Naive B cell (primary cell): ENCODE results near the gene DROSHA. TPM values are rescaled to one million over a fixed set of nuclear protein-coding genes. Genes with fewer than 3 reads are reported as not detected.

Experiments
- ATAC-seq, 2 donors: fragments of 150-1000 bp; cut with Tn5 transposase; 2 replicates each; pipeline ENCODE4 v1.10.0; 2021; ENCODE audit warnings: low read depth in 2 of 2, mild to moderate bottlenecking in 2 of 2, moderate library complexity in 2 of 2
- DNase-seq: peaks from one replicate; pipeline ENCODE4 v3.0.0; 2022
- H3K27ac Mint-ChIP-seq, 6 donors: one replicate each; pipeline ENCODE4 v1.8.0; 2020 to 2022; ENCODE audit warnings: mild to moderate bottlenecking in 6 of 6, mixed read lengths in 6 of 6, moderate library complexity in 5 of 6, inconsistent platforms in 2 of 6
- H3K27me3 Mint-ChIP-seq, 3 donors: one replicate each; pipeline ENCODE4 v1.8.0; 2021 to 2022; ENCODE audit warnings: mixed read lengths in 3 of 3, mild to moderate bottlenecking in 1 of 3
- H3K36me3 Mint-ChIP-seq, 2 donors: one replicate each; pipeline ENCODE4 v1.8.0; 2020 to 2022; ENCODE audit warnings: mixed read lengths in 2 of 2, inconsistent platforms in 1 of 2, mild to moderate bottlenecking in 1 of 2
- H3K4me1 Mint-ChIP-seq, 3 donors: one replicate each; pipeline ENCODE4 v1.8.0; 2020 to 2022; ENCODE audit warnings: mixed read lengths in 3 of 3, inconsistent platforms in 1 of 3, mild to moderate bottlenecking in 1 of 3, moderate library complexity in 1 of 3
- H3K4me3 Mint-ChIP-seq, 8 donors: one replicate each; pipeline ENCODE4 v1.8.0; 2020 to 2022; ENCODE audit warnings: mild to moderate bottlenecking in 8 of 8, mixed read lengths in 8 of 8, moderate library complexity in 8 of 8, inconsistent platforms in 2 of 8
- H3K9me3 Mint-ChIP-seq, 7 donors: one replicate each; pipeline ENCODE4 v1.8.0; 2020 to 2022; ENCODE audit warnings: mixed read lengths in 7 of 7, mild to moderate bottlenecking in 5 of 7, inconsistent platforms in 2 of 7, moderate library complexity in 1 of 7
- polyA plus RNA-seq, 6 donors: library from polyadenylated mRNA; unstranded; fragments of 300-500 nt; fragmentation: Illumina TruSeq; gene quantifications; one replicate each; pipeline ENCODE4 v1.2.3, GENCODE V29; 2021; ENCODE audit warnings: low read depth in 6 of 6

DROSHA gene
- polyA plus RNA-seq, 6 donors from 2014 or later: 10.6 to 20.6 (median 13.8) TPM

DNA sequence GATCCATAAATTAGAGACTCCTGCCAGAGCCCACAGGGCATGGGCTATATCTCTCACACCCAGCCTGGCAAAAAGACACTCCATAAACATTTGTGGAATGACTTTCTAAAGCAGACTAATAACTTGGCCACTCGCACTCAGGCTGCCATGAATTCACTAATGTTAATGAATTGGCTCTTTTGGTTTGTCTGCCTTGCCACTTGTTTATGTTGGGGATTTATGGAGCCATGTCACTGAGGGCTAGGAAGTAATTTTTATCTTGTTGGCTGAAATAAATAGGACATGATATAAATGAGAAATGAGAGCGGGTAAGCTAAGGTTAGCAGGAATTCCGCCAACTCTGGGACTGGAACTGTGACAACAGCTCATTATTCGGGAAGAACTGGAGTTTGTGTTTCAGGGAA, 55.2 kb downstream of the DROSHA start:
- ATAC-seq: no peak
- H3K9me3 Mint-ChIP-seq: no peaks in the 10 kb centered on the region
- no peak for DNase-seq
- peaks cover 0 to 5% (median 0%) of the 10 kb centered on the region in 3 donors for H3K4me1 Mint-ChIP-seq
- no peak overlapping the region for H3K4me3 Mint-ChIP-seq
- H3K36me3 Mint-ChIP-seq: peaks cover 27 to 38% of the 10 kb centered on the region in 2 donors
- H3K27me3 Mint-ChIP-seq: no peaks in the 10 kb centered on the region
- no peak overlapping the region for H3K27ac Mint-ChIP-seq

DNA sequence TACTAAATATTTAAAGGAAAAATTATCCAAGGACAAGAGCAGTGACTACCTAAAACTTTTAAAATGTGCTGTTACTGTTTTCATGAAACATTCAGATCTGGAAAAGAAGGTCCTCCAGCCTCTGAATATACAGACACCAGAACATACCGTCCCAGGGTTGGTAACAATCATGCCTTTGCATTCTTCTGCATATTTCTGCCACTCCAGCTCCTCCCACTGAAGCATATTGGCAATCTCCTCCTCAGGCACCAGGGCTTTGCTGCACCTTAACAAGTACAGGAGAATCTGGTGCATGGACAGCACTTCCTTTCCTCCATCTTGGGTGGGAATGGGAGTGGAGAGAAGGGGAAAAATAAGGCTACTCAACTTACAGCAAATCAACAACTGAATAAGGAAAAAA, 60.0 kb downstream of the DROSHA start:
- no peaks in the 10 kb centered on the region for H3K9me3 Mint-ChIP-seq
- H3K4me3 Mint-ChIP-seq: no peak overlapping the region
- peaks cover 21 to 26% of the 10 kb centered on the region in 2 donors for H3K36me3 Mint-ChIP-seq
- DNase-seq (no peak), ATAC-seq (no peak)
- no peak overlapping the region for H3K27ac Mint-ChIP-seq
- peaks cover 0 to 5% (median 0%) of the 10 kb centered on the region in 3 donors for H3K4me1 Mint-ChIP-seq
- H3K27me3 Mint-ChIP-seq: no peaks in the 10 kb centered on the region

DNA sequence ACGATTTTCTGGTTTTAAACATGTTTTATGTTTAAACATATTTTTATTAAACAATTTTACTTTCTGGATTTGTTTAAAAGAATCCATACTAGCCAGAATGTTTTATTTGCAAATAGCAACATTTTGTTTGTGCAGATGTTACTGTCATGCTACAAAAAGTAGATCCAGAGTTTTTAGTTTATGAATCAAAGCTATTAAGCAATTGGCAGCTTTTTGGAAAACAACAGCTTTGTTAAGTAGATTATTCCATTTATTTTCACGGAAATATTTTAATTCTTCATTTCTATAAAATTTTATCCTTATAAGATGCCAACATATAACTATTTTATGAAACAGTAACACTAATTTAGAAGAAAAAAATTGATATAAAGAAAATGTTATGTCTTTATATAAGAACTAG, 60.9 kb downstream of the DROSHA start:
- H3K36me3 Mint-ChIP-seq: peaks cover 21 to 28% of the 10 kb centered on the region in 2 donors
- H3K4me1 Mint-ChIP-seq: peaks cover 0 to 5% (median 0%) of the 10 kb centered on the region in 3 donors
- H3K27ac Mint-ChIP-seq: no peak overlapping the region
- DNase-seq: no peak
- H3K9me3 Mint-ChIP-seq: no peaks in the 10 kb centered on the region
- ATAC-seq: no peak
- H3K4me3 Mint-ChIP-seq: no peak overlapping the region
- no peaks in the 10 kb centered on the region for H3K27me3 Mint-ChIP-seq

DNA sequence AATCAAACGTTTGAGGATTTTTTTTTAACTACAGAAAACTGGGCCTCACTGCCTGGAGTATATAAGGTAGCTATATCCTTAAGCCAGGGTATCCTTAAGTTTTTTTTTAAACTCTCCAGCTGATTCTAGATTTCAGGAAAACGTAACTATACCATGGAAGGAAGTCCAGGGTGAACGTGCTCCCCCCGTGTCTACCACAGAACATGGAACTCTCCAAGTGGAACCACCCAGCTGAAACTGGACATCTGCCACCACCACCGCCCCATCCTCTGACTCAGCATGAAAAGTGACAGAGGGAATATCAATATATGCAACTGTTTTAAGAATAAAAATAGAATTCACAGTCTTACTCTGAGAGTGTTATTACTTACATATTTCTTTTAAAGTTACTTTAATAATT, 61.3 kb downstream of the DROSHA start:
- Mint-ChIP-seq H3K27ac (no peak overlapping the region), H3K36me3 (peaks cover 22 to 31% of the 10 kb centered on the region in 2 donors), H3K9me3 (no peaks in the 10 kb centered on the region), H3K27me3 (no peaks in the 10 kb centered on the region), H3K4me3 (no peak overlapping the region), H3K4me1 (peaks cover 0 to 5% (median 0%) of the 10 kb centered on the region in 3 donors)
- ATAC-seq (no peak), DNase-seq (no peak)

DNA sequence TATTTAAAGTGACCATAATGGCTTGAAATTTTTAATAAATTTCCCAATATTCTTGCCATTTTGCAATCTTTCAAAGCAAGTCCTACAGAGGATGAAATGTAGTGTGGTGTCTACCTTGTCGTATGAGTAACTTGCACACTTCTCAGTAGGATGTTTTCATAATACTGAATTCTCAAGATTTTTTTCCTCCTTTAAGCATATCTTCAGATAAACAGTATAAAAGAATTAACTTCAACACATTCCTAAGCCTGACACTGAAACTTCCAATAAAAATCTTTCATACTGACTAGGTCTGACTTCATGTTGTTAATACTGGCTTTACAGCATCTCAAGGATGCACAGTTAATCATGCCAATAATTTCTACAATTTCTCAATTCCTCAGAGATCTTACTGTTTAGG, 62.0 kb downstream of the DROSHA start:
- peaks cover 0 to under 1% (median 0%) of the 10 kb centered on the region in 7 donors for H3K9me3 Mint-ChIP-seq
- peaks cover 23 to 32% of the 10 kb centered on the region in 2 donors for H3K36me3 Mint-ChIP-seq
- DNase-seq (no peak), ATAC-seq (no peak)
- no peak overlapping the region for H3K4me3 Mint-ChIP-seq
- peaks cover 0 to 5% (median 0%) of the 10 kb centered on the region in 3 donors for H3K4me1 Mint-ChIP-seq
- H3K27me3 Mint-ChIP-seq: no peaks in the 10 kb centered on the region
- H3K27ac Mint-ChIP-seq: no peak overlapping the region

DNA sequence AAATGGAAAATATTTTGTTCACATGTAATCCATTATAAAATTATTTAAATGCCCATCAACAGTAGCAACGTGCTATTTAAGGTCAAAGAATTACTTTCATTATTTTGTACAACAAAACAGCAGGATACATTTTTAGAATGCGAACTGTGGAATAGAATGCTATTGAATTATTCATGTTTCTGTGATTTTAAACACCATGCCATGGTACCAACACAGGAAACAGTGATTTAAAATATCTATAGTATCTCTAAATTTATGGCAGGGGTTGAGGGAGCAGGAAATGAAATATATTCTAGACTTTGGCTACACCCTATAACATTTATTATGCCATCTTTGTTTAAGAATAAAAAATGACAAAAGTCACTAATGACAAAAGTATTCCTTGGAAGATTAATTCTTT, 62.4 kb downstream of the DROSHA start:
- Mint-ChIP-seq H3K4me3 (no peak overlapping the region), H3K4me1 (peaks cover 0 to 5% (median 0%) of the 10 kb centered on the region in 3 donors), H3K27me3 (no peaks in the 10 kb centered on the region), H3K36me3 (peaks cover 26 to 37% of the 10 kb centered on the region in 2 donors), H3K9me3 (peaks cover 0 to 1% (median 0%) of the 10 kb centered on the region in 7 donors), H3K27ac (no peak overlapping the region)
- DNase-seq (no peak), ATAC-seq (no peak)

DNA sequence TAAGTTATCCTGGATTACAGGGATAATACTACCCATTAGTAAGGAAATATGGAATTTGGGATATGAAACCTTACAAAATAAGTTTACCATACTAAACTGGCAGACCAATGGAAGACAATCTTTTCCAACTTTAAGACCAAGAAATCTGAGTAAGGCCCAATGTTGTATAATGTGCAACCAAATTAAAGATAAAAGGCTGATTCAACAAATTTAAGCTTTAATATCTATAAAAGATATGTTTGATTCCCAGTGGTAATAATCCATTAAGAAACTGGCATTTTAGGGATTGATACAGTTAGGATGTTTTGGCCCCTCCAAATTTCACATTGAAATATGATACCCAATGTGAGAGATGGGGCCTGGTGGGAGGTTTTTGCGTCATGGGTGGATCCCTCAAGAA, 66.6 kb downstream of the DROSHA start:
- Mint-ChIP-seq H3K36me3 (peaks cover 48 to 64% of the 10 kb centered on the region in 2 donors), H3K27ac (no peak overlapping the region), H3K9me3 (peaks cover 3 to 13% (median 7%) of the 10 kb centered on the region in 7 donors), H3K4me3 (no peak overlapping the region), H3K4me1 (no peaks in the 10 kb centered on the region), H3K27me3 (no peaks in the 10 kb centered on the region)
- ATAC-seq: no peak
- no peak for DNase-seq

DNA sequence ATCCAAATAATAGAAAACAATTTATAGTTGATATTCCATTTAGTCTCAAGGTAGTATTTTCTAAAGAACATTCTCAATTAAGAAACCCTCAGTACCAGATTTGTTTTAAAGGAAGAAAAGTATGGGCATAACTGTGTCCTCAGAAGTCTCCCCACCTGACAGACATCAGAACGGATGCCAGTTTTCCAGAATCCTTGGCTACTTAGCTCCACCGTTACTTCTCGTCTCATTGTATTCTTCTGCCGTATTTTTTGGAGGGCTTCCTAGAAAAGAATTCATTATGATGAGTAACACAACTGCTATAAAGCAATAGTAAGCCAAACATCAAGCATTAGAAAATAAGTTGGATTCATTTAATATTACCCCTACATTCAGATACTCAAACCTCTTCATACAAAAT, 67.8 kb downstream of the DROSHA start:
- DNase-seq: no peak
- ATAC-seq: no peak
- Mint-ChIP-seq H3K9me3 (peaks cover 3 to 13% (median 7%) of the 10 kb centered on the region in 7 donors), H3K4me3 (no peak overlapping the region), H3K27me3 (no peaks in the 10 kb centered on the region), H3K27ac (no peak overlapping the region), H3K36me3 (peaks cover 56 to 72% of the 10 kb centered on the region in 2 donors), H3K4me1 (no peaks in the 10 kb centered on the region)

DNA sequence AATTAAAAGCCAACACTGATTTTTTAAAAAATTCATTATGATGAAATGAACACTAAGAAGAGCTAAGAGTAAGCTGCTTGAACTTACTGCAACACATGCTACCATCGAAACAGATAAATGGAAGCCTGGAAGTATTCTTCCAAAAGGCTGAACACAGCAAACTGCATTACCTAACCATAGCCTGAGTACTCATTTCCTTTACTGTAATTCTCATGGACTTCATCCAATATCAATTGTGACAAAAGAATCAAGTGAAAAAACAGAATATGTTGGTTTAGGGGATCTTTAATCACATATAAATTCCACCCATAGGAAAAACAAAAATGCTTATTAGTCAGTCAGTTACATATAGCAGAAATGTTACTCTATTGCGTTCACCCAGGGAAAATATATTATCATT, 68.5 kb downstream of the DROSHA start:
- H3K4me3 Mint-ChIP-seq: no peak overlapping the region
- H3K4me1 Mint-ChIP-seq: no peaks in the 10 kb centered on the region
- peaks cover 57 to 77% of the 10 kb centered on the region in 2 donors for H3K36me3 Mint-ChIP-seq
- DNase-seq (no peak), ATAC-seq (no peak)
- H3K27ac Mint-ChIP-seq: no peak overlapping the region
- H3K27me3 Mint-ChIP-seq: no peaks in the 10 kb centered on the region
- H3K9me3 Mint-ChIP-seq: peaks cover 3 to 13% (median 7%) of the 10 kb centered on the region in 7 donors

DNA sequence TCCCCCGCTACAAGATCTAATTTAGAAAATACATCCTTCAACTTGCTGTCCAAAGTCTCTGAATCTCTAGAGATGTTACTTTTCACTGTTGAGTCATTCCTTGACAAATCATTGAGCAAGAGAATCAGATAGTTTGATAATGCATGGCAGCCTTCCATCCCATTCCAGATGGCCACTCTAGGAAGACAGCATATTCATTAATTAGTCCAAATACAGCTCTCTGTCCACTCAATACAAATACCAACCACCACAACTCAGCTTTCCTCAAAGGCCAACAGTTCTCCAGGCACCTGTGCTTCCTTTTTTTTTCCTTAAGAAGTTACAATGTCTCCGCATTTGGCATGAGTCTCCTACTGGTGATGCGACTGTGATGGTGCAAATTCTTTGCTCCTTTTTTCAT, 72.3 kb downstream of the DROSHA start:
- Mint-ChIP-seq H3K4me3 (no peak overlapping the region), H3K9me3 (peaks cover 10 to 33% (median 23%) of the 10 kb centered on the region in 7 donors), H3K27ac (no peak overlapping the region), H3K36me3 (peaks cover 68 to 84% of the 10 kb centered on the region in 2 donors), H3K4me1 (no peaks in the 10 kb centered on the region), H3K27me3 (no peaks in the 10 kb centered on the region)
- DNase-seq: no peak
- no peak for ATAC-seq

DNA sequence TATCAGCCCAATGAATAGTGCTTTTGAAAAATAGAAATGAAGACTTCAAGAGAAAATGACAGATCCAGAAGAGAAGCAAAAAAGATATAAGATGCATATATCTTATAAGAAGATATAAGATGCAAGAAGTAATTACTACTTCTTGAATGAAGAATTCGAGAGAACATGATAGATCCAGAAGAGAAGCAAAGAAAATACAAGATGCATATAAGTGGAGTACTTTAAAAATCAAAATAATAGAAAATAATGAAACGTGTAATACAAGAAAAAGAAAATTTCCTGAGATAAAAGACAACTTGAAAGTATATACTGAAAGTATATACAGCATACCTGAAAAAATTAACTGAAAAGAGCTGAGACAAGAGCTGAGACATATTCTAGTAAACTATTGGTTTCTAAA, 76.7 kb downstream of the DROSHA start:
- no peaks in the 10 kb centered on the region for H3K27me3 Mint-ChIP-seq
- no peak overlapping the region for H3K27ac Mint-ChIP-seq
- H3K4me1 Mint-ChIP-seq: peaks cover 0 to under 1% (median 0%) of the 10 kb centered on the region in 3 donors
- H3K9me3 Mint-ChIP-seq: peaks cover 6 to 22% (median 18%) of the 10 kb centered on the region in 7 donors
- no peak overlapping the region for H3K4me3 Mint-ChIP-seq
- DNase-seq (no peak), ATAC-seq (no peak)
- H3K36me3 Mint-ChIP-seq: peaks cover 59 to 67% of the 10 kb centered on the region in 2 donors

DNA sequence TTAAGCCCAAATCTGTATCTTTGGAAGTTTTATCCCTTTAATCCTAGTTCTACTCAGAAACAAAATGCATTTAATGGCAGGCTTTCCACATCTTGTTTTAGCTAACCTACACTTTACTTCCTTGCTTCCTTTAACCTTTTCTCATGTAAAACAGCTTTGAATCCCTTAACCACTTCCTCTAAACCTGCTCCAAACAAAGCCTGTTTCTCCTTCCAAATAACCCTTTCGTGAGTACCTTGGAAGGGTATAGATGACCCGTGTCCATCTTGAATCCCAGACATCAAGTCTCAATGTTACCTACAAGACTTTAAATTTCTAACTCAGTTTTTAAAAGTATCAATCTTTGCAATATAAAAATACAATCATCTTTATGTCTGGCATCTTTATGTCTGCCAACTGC, 78.4 kb downstream of the DROSHA start:
- Mint-ChIP-seq H3K36me3 (peaks cover 60 to 70% of the 10 kb centered on the region in 2 donors), H3K9me3 (peaks cover 6 to 22% (median 18%) of the 10 kb centered on the region in 7 donors), H3K4me1 (peaks cover 0 to 6% (median 3%) of the 10 kb centered on the region in 3 donors)

DNA sequence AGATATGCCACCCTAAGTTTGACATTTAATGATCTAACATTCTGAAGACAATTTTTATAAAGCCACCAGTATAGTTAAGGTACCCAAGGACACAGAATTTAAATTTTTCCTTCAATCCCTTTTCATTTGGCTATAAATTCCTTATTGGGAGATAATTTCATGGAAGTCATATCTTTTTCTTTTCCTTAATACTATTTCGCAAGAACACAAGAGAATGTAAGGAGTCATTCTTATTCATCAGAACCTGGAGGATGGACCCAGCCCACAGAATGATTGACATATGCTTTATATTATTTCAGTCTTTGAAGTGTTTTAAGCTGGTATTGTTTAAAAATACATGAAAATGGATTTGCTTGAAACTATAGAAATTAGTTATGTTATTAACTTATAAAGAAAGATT, 79.6 kb downstream of the DROSHA start:
- peaks cover 70 to 72% of the 10 kb centered on the region in 2 donors for H3K36me3 Mint-ChIP-seq
- DNase-seq (no peak), ATAC-seq (no peak)
- H3K27ac Mint-ChIP-seq: no peak overlapping the region
- peaks cover 6 to 22% (median 19%) of the 10 kb centered on the region in 7 donors for H3K9me3 Mint-ChIP-seq
- no peaks in the 10 kb centered on the region for H3K27me3 Mint-ChIP-seq
- H3K4me1 Mint-ChIP-seq: peaks cover 0 to 6% (median 3%) of the 10 kb centered on the region in 3 donors
- no peak overlapping the region for H3K4me3 Mint-ChIP-seq

More for the DNA sequence above, 78.4 kb downstream of the DROSHA start:
- ATAC-seq: no peak
- Mint-ChIP-seq H3K27me3 (no peaks in the 10 kb centered on the region), H3K27ac (peak overlapping the region in 1 of 6 donors; percentile 33), H3K4me3 (no peak overlapping the region)
- no peak for DNase-seq

DNA sequence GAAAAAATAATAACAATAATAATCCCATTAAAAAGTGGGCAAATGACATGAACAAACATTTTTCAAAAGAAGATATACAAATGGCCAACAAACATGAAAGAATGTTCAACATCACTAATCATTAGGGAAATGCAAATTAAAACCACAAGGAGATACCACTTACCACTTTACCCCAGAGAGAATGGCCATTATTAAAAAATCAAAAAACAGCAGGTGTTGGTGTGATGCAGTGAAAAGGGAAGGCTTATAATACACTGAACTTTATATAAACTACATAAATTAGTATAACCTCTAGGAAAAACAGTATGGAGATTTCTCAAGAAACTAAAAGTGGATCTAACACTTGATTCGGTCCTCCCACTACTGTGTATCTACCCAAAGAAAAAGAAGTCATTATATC, 81.9 kb downstream of the DROSHA start:
- Mint-ChIP-seq H3K27me3 (no peaks in the 10 kb centered on the region), H3K9me3 (peaks cover 0 to 8% (median 3%) of the 10 kb centered on the region in 7 donors), H3K4me1 (peaks cover 0 to 6% (median 3%) of the 10 kb centered on the region in 3 donors), H3K36me3 (peaks cover 61 to 69% of the 10 kb centered on the region in 2 donors), H3K4me3 (no peak overlapping the region), H3K27ac (peak overlapping the region in 1 of 6 donors; percentile 20)
- no peak for DNase-seq
- ATAC-seq: no peak
